IMR-90 (cell line): ENCODE data around the gene AGAP1.

Experiments used
- MAZ ChIP-seq: IDR thresholded peaks from 2 replicates; pipeline ENCODE4 v1.6.1; 2012; ENCODE audit warnings: low read depth, mild to moderate bottlenecking, low read length, improper control_type of control experiment, moderate library complexity, borderline replicate concordance
- TF ChIP-seq, protein P1 (sequence below): conservative IDR thresholded peaks from 2 replicates; pipeline ENCODE4 v1.5.1; 2012; ENCODE audit warnings: mild to moderate bottlenecking, low read depth, low read length, improper control_type of control experiment

GRCh38 chr2:235500761-235501672 is 7.2 kb downstream of the AGAP1 start:
- peak; percentile 28; the same call in 1 of the 2 replicates for TF ChIP-seq MAZ
- TF ChIP-seq, protein P1, sequence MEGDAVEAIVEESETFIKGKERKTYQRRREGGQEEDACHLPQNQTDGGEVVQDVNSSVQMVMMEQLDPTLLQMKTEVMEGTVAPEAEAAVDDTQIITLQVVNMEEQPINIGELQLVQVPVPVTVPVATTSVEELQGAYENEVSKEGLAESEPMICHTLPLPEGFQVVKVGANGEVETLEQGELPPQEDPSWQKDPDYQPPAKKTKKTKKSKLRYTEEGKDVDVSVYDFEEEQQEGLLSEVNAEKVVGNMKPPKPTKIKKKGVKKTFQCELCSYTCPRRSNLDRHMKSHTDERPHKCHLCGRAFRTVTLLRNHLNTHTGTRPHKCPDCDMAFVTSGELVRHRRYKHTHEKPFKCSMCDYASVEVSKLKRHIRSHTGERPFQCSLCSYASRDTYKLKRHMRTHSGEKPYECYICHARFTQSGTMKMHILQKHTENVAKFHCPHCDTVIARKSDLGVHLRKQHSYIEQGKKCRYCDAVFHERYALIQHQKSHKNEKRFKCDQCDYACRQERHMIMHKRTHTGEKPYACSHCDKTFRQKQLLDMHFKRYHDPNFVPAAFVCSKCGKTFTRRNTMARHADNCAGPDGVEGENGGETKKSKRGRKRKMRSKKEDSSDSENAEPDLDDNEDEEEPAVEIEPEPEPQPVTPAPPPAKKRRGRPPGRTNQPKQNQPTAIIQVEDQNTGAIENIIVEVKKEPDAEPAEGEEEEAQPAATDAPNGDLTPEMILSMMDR, result no peak
